PFSK-1 (cell line): ENCODE data around the gene FBN2.

ENCODE experiments used
- FOXP2 ChIP-seq: optimal IDR thresholded peaks from 2 replicates; pipeline ENCODE3; 2011; ENCODE audit warnings: borderline replicate concordance, control low read depth, inconsistent platforms; ENCODE audit not compliant: insufficient read depth; ENCODE audit errors: extremely low read length, extremely low read depth
- POLR2AphosphoS5 ChIP-seq: IDR thresholded peaks from 2 replicates; pipeline ENCODE4 v1.6.1; 2012; ENCODE audit warnings: low read depth, mild to moderate bottlenecking, control low read depth, low read length, moderate library complexity
- SIN3A ChIP-seq: IDR thresholded peaks from 2 replicates; pipeline ENCODE4 v1.6.1; 2012; ENCODE audit warnings: mild to moderate bottlenecking, low read length, moderate library complexity, borderline replicate concordance; ENCODE audit not compliant: insufficient read depth
- TAF1 ChIP-seq: IDR thresholded peaks from 2 replicates; pipeline ENCODE4 v1.6.1; 2012; ENCODE audit warnings: low read length, control low read depth, borderline replicate concordance; ENCODE audit not compliant: insufficient read depth
- TF ChIP-seq, protein P1 (sequence below), 2 experiments: IDR thresholded peaks; 2 replicates each; pipeline versions ENCODE4 v1.6.1 to v1.8.0; 2011 to 2012; ENCODE audit warnings: low read depth in 2 of 2, low read length in 2 of 2, control low read depth in 1 of 2, inconsistent platforms in 1 of 2, mild to moderate bottlenecking in 1 of 2, moderate library complexity in 1 of 2; ENCODE audit not compliant: insufficient read depth in 1 of 2

DNA sequence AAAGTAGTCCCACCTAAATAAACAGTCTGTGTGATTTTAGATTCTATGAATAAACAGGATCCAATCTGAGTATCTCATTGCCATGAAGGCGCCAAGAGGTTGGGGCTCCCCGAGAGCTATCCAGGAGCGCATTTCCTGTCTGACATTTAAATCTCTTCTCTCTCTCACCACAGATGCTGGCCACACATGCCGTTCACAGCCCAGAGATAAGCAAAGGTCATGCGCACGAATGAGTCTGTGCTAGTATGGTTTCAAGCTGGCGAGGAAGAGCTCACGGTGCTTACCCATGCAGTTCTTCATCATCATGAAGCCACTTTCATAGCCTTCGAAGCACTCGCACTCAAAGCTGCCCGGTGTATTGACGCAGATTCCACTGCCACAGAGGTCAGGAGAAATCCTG is 199.4 kb downstream of the FBN2 start:
- TF ChIP-seq, protein P1, sequence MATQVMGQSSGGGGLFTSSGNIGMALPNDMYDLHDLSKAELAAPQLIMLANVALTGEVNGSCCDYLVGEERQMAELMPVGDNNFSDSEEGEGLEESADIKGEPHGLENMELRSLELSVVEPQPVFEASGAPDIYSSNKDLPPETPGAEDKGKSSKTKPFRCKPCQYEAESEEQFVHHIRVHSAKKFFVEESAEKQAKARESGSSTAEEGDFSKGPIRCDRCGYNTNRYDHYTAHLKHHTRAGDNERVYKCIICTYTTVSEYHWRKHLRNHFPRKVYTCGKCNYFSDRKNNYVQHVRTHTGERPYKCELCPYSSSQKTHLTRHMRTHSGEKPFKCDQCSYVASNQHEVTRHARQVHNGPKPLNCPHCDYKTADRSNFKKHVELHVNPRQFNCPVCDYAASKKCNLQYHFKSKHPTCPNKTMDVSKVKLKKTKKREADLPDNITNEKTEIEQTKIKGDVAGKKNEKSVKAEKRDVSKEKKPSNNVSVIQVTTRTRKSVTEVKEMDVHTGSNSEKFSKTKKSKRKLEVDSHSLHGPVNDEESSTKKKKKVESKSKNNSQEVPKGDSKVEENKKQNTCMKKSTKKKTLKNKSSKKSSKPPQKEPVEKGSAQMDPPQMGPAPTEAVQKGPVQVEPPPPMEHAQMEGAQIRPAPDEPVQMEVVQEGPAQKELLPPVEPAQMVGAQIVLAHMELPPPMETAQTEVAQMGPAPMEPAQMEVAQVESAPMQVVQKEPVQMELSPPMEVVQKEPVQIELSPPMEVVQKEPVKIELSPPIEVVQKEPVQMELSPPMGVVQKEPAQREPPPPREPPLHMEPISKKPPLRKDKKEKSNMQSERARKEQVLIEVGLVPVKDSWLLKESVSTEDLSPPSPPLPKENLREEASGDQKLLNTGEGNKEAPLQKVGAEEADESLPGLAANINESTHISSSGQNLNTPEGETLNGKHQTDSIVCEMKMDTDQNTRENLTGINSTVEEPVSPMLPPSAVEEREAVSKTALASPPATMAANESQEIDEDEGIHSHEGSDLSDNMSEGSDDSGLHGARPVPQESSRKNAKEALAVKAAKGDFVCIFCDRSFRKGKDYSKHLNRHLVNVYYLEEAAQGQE (IDR thresholded peaks at IDR 0.05; ENCODE audit: insufficient read depth in 1 of 2, low read depth in 2 of 2, low read length in 2 of 2), result no peak
- TF ChIP-seq POLR2AphosphoS5, result no peak
- no peak for TF ChIP-seq FOXP2
- no peak for TF ChIP-seq TAF1
- no peak for TF ChIP-seq SIN3A
